Parathyroid adenoma (tissue), 2 donors: ENCODE results near the gene THEM4.
A peak's percentile ranks its signal among the peaks of the same experiment; 100 is the strongest.
"Not testable (repeated sequence)": the region's sequence is repeated elsewhere in the genome, so short reads cannot be mapped to it uniquely, and the experiment has no call there.

ENCODE experiments used
- H2AFZ ChIP-seq: fragments of 300-600 bp; sonication (generic); one replicate; pipeline ENCODE4 v1.7.0; 2017; ENCODE audit warnings: antibody characterized with exemption, mild to moderate bottlenecking
- H3K27ac ChIP-seq: fragments of 300-600 bp; sonication (generic); one replicate; pipeline ENCODE4 v1.7.0; 2017
- H3K27me3 ChIP-seq: fragments of 300-600 bp; sonication (generic); one replicate; pipeline ENCODE4 v1.7.0; 2017; ENCODE audit warnings: low read length; ENCODE audit not compliant: control insufficient read depth, insufficient read depth
- H3K36me3 ChIP-seq: fragments of 300-600 bp; sonication (generic); one replicate; pipeline ENCODE4 v1.7.0; 2017; ENCODE audit warnings: low read length; ENCODE audit not compliant: control insufficient read depth, insufficient read depth
- H3K4me1 ChIP-seq: fragments of 300-600 bp; sonication (generic); one replicate; pipeline ENCODE4 v1.7.0; 2017; ENCODE audit warnings: control low read depth
- H3K4me2 ChIP-seq: fragments of 300-600 bp; sonication (generic); one replicate; pipeline ENCODE4 v1.7.0; 2017; ENCODE audit warnings: low read length
- H3K4me3 ChIP-seq: fragments of 300-600 bp; sonication (generic); one replicate; pipeline ENCODE4 v1.7.0; 2017; ENCODE audit warnings: low read depth, low read length
- H3K79me2 ChIP-seq: fragments of 300-600 bp; sonication (generic); one replicate; pipeline ENCODE4 v1.7.0; 2017; ENCODE audit warnings: control low read depth
- H3K9ac ChIP-seq: fragments of 300-600 bp; sonication (generic); one replicate; pipeline ENCODE4 v1.7.0; 2017; ENCODE audit warnings: mild to moderate bottlenecking
- H3K9me3 ChIP-seq: fragments of 300-600 bp; sonication (generic); one replicate; pipeline ENCODE4 v1.7.0; 2017; ENCODE audit warnings: low read length; ENCODE audit not compliant: control insufficient read depth
- TF ChIP-seq, protein P1 (sequence below): fragments of 300-600 bp; sonication (generic); IDR thresholded peaks from one replicate; pipeline ENCODE4 v1.7.0; 2017; ENCODE audit warnings: antibody characterized with exemption, mild to moderate bottlenecking
- donor health status: primary hyperparathyroidism.

The THEM4 gene

DNA sequence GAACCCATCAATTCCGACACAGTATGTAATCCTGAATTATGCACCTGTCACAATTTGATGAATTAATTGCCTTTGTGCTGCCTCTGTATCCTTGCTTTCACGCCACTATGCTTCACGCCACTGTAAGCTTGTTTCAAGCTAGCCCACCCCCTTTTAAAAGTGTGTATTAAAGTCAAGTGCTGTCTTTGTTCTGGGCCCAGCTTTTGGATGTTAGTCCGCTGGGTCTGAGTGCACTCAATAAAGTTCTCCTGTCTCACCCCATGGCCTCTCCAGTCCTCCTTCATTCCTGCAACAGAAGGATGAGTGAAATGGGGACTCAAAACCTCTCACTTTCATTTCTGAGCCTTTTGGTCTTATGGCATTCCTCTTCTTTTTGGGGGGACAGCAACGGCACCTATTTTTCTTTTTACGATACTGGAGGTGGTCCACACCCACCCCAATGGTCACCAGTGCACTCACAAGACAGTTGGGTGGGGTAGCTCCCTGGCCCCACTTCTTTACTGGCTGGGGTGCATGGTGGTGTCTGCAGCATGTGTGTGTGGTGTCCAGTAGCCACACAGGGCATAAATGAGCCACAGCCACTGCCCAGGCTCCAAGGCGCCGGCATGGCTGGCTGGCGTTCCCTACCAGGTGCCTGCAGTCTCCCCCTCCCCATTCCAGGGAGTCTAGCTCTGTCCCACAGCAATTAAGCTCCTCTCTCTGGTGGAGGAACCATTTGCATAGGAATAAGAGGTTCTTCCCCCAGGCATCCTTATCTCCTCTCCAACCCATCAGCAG lies 1.8 kb downstream of the THEM4 start:
- no peak overlapping the region for H3K27ac ChIP-seq
- TF ChIP-seq, protein P1, sequence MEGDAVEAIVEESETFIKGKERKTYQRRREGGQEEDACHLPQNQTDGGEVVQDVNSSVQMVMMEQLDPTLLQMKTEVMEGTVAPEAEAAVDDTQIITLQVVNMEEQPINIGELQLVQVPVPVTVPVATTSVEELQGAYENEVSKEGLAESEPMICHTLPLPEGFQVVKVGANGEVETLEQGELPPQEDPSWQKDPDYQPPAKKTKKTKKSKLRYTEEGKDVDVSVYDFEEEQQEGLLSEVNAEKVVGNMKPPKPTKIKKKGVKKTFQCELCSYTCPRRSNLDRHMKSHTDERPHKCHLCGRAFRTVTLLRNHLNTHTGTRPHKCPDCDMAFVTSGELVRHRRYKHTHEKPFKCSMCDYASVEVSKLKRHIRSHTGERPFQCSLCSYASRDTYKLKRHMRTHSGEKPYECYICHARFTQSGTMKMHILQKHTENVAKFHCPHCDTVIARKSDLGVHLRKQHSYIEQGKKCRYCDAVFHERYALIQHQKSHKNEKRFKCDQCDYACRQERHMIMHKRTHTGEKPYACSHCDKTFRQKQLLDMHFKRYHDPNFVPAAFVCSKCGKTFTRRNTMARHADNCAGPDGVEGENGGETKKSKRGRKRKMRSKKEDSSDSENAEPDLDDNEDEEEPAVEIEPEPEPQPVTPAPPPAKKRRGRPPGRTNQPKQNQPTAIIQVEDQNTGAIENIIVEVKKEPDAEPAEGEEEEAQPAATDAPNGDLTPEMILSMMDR = no peak
- no peaks in the 10 kb centered on the region for H3K36me3 ChIP-seq
- peaks cover 5% of the 10 kb centered on the region for H3K4me1 ChIP-seq
- no peak overlapping the region for H3K4me2 ChIP-seq
- peaks cover 3% of the 10 kb centered on the region for H3K79me2 ChIP-seq
- H3K9ac ChIP-seq = no peak overlapping the region
- H3K4me3 ChIP-seq = no peak overlapping the region
- H3K9me3 ChIP-seq = no peaks in the 10 kb centered on the region
- H2AFZ ChIP-seq = no peak overlapping the region
- no peaks in the 10 kb centered on the region for H3K27me3 ChIP-seq

- not testable (repeated sequence) for H3K4me2 ChIP-seq, H3K27me3 ChIP-seq, H2AFZ ChIP-seq, H3K36me3 ChIP-seq, H3K4me3 ChIP-seq, H3K27ac ChIP-seq, H3K9me3 ChIP-seq, H3K9ac ChIP-seq, H3K4me1 ChIP-seq
- H3K79me2 ChIP-seq = peaks cover 12% of the 10 kb centered on the region
Measured at GRCh38 chr1:151906324-151906645, 3.0 kb downstream of the THEM4 start.

DNA sequence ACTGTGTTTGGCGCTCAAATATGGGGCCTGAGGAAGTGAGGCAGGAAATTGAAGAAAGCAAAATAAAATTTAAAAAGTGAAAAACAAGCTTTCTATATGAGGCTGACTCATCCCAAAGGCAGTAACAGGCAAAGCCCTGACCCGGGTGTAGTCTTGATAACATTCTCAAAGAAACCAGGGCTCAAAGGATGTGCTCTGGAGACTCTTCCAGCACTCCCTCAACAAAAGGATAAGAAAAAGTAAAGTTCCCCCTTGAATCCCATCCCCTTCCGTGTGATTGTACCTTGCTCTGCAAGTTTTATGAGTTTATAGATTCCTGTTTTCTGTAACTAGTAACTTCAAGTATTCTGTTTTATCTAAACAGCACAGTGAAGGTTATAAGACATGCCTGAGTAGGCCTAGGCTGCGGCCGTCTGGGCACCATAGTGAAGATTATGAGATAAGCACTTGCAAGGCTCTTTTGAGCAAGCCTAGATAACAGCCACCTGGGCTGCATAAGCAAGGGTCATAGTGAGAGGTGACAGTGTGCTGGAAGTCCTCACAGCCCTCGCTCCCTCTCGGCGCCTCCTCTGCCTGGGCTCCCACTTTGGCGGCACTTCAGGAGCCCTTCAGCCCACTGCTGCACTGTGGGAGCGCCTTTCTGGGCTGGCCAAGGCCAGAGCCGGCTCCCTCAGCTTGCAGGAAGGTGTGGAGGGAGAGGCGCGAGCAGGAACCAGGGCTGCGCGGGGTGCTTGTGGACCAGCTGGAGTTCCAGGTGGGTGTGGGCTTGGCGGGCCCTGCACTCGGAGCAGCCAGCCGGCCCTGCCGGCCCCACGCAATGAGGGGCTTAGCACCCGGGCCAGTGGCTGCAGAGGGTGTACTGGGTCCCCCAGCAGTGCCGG lies 3.6 kb downstream of the THEM4 start:
- Histone ChIP-seq H3K79me2 (peaks cover 17% of the 10 kb centered on the region), H3K27ac (peak overlapping the region; percentile 53), H3K4me2 (peak overlapping the region; percentile 1), H2AFZ (peak overlapping the region; percentile 28)
- not testable (repeated sequence) for H3K9ac ChIP-seq, H3K9me3 ChIP-seq, H3K4me1 ChIP-seq, H3K36me3 ChIP-seq, H3K27me3 ChIP-seq, H3K4me3 ChIP-seq

DNA sequence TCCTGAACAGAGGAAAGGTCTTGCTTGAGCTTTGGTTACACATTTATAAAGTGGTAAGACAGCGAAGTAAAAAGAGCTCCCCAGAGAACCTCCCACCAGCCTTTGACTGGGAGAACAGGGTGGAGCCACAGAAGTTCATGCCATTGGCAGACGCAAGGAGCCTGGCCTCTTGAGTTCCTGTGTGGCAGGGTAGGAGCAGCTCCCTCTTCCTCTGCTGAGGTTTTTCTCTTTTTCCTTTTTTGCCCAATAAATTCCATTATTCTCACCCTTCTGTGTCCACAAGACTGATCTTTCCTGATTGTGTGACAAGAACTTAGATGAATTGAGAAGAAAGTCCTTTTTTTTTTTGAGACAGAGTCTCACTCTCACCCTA lies 4.3 kb downstream of the THEM4 start:
- H3K79me2 ChIP-seq = peaks cover 18% of the 10 kb centered on the region
- no peak overlapping the region for H3K9ac ChIP-seq
- H3K36me3 ChIP-seq = no peaks in the 10 kb centered on the region
- peak overlapping the region; percentile 53 for H3K27ac ChIP-seq
- H3K27me3 ChIP-seq = no peaks in the 10 kb centered on the region
- H3K9me3 ChIP-seq = no peaks in the 10 kb centered on the region
- peak overlapping the region; percentile 1 for H3K4me2 ChIP-seq
- peak overlapping the region; percentile 28 for H2AFZ ChIP-seq
- TF ChIP-seq, protein P1 = no peak
- H3K4me1 ChIP-seq = peaks cover 2% of the 10 kb centered on the region
- no peak overlapping the region for H3K4me3 ChIP-seq

- no peak overlapping the region for H2AFZ ChIP-seq
- H3K4me1 ChIP-seq = peaks cover 2% of the 10 kb centered on the region
- peaks cover 19% of the 10 kb centered on the region for H3K79me2 ChIP-seq
- no peaks in the 10 kb centered on the region for H3K9me3 ChIP-seq
- H3K9ac ChIP-seq = no peak overlapping the region
- H3K4me2 ChIP-seq = no peak overlapping the region
- TF ChIP-seq, protein P1 = no peak
- H3K27me3 ChIP-seq = no peaks in the 10 kb centered on the region
- H3K27ac ChIP-seq = no peak overlapping the region
- no peak overlapping the region for H3K4me3 ChIP-seq
- H3K36me3 ChIP-seq = no peaks in the 10 kb centered on the region
Measured at GRCh38 chr1:151902858-151903257, 6.5 kb downstream of the THEM4 start.

GRCh38 chr1:151900804-151901203 lies 8.5 kb downstream of the THEM4 start:
- not testable (repeated sequence) for H3K4me3 ChIP-seq, H3K27me3 ChIP-seq, H3K9me3 ChIP-seq, H3K9ac ChIP-seq, H3K36me3 ChIP-seq, H3K4me1 ChIP-seq, H3K4me2 ChIP-seq, H2AFZ ChIP-seq, H3K27ac ChIP-seq
- peaks cover 19% of the 10 kb centered on the region for H3K79me2 ChIP-seq
